ENCODE measurements around the gene RTRAF.

DNA sequence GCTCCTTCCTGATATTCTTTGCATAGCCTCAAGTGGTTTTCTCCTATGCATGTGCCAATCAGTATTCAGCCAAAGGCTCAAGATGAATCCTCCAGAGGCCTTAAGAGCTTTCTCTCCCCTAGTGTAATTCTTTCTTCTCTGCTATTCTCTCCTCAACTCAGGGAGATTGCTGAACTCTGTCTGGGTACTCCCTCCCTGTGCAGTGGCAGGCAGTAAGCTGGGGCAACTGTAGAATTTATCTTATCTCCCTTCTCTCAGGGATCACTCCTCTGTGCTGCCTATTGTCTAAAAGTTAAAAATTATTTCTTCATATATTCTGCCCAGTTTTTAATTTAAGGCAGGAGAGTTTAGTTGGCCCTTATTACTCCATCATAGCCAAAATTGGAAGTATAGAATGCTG, 28.5 kb upstream of the RTRAF start:
- TF ChIP-seq POLR2A (IDR thresholded peaks at IDR 0.05) (no peak), CTCF (IDR thresholded peaks at IDR 0.05) (no peak)

All from stomach (tissue), 4 donors.